HG03432 (cell line): Measurements from ENCODE around the gene HLA-DOB.

Source experiments
- ATAC-seq: cut with Tn5 transposase; IDR thresholded peaks from one replicate; pipeline ENCODE4 v1.9.1; 2021; ENCODE audit warnings: mild to moderate bottlenecking, moderate library complexity; ENCODE audit not compliant: unreplicated experiment

HLA-DOB gene

DNA sequence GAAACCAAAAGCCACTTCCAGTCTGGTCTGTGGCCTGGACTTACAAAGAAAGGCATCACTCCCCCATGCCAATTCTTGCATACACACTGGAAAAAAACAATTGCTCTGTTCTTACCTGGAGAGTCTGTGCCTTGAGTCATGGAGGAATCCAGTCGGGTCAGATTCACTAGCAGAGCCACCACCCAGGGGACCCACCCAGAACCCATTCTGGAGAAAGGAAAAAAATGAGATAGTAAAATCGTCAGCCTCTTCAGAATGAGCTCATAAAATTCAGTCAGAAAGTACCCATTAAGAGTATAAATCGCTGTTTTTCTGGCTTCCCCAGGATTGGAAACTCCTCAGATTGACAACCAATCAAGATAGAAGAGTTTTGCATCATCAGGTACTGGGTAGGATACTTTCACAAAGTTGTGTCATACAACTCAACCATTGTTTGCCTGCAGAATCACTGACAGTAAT lies at the start of gene HLA-DOB:
Gene HLA-DOB (minus strand): TSS at position 257 of the 459 bp plus-strand sequence. CDS start 51 bp downstream, at position 206.
- peak; percentile 60 for ATAC-seq

DNA sequence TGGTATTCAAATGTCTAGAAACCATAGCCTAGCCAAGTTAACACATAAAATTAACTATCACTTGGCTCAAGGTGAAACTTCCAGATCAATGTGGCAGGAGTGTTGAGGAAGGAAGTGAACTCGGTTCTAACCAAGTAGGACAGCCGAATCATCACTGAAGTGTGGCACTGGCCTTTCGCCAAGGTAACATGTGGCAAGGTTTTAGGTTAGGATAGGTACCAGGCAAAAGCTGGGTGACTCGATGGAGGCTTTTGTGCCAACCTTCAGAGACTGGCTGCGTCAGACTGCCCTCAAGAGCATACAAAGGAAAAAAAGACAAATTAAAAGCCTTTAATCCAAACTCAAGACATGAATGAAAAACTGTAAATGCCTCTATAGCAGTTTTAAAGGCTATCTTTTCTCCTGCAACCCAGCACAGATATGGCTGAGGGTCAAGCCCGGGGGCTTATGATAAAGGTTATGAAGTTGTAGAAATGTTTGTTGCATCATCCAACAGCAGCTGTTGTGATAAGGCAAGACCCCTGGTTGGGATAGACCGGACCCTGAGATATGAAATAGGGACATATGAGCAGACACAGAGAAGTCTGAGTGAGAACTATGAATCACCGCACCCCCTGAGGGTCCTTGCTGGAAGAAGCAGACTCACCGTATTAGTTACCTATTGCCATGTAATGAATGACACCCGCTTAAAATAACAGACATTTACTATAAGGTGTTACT lies 49.1 kb upstream of the HLA-DOB start:
- no peak for ATAC-seq

DNA sequence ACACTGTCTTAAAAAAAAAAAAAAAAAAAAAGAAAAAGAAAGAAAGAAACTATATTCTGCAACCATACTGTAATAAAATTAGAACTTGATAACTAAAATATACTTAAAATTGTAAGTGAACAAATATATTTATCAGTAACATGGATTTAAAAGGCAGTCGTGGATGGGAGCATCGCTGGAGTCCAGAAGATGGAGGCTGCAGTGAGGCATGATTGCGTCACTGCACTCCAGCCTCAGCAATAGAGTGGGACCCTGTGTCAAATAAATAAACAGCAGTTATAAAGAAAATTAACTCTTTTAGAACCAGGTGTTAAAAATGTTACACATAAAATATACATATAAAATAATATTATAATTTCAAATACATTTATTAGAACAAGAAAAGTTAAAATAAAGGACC lies 45.9 kb upstream of the HLA-DOB start:
- ATAC-seq, result no peak

DNA sequence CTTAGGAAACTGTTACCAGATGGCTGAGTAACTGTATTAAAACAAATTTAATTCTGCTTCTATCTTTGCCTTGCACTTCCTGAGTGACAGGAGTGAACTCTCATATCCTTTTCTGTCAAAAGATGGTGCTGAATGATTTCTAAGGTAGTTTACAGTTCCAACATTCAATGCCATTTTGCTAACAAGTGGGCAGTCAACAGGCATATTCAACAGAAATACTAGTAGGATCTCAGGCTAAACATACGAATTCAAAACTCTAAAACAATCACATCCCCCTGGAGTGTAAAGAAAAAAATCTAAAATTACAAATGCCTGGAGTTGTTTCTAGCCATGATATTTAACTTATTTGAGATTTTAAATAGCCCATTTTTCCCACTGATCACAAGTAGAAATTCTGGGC lies 43.9 kb upstream of the HLA-DOB start:
- no peak for ATAC-seq

DNA sequence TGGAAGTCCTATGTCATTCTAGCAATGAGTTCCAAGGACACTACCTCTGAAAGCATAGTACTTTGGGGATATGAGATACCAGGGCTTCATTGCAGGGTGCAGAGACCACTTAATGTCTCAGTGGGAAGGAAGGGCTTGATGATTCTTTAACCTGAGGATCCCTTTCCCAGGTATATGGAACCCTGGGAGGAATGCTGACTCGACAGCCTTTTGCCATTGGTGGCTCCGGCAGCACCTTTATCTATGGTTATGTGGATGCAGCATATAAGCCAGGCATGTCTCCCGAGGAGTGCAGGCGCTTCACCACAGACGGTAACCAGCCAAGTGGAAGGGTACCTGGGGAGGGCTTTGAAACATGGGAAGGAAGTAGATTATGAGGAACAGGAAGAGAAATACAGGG lies 41.4 kb upstream of the HLA-DOB start:
- no peak for ATAC-seq

DNA sequence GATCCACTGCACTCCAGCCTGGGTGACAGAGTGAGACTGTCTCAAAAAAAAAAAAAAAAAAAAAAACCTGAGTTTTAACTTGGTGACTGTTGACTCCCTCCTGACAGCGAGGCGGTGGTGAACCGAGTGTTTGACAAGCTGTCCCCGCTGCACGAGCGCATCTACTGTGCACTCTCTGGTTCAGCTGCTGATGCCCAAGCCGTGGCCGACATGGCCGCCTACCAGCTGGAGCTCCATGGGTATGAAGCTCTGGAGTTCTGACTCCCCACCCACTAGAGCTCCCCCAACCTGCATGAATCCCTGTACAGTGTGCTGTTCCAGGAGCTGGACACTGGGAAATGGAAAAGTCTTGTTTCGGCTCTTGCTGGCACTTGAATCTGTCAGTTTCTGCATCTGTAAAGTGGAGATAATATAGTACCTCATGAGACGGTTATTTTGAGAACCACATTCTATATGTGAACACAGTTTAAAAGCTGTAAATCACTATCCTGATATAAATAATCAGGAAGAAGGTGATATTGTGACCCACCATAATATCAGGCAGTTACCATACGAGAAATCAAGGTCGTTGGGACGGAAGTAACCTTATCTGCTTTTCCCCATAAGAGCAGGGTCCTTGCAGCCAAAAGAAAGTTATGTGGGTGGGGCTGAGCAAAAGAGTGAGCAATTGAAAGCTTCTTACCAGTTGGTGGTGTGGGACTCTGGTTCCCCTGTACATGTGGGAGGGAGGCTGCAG lies 40.5 kb upstream of the HLA-DOB start:
- no peak for ATAC-seq

DNA sequence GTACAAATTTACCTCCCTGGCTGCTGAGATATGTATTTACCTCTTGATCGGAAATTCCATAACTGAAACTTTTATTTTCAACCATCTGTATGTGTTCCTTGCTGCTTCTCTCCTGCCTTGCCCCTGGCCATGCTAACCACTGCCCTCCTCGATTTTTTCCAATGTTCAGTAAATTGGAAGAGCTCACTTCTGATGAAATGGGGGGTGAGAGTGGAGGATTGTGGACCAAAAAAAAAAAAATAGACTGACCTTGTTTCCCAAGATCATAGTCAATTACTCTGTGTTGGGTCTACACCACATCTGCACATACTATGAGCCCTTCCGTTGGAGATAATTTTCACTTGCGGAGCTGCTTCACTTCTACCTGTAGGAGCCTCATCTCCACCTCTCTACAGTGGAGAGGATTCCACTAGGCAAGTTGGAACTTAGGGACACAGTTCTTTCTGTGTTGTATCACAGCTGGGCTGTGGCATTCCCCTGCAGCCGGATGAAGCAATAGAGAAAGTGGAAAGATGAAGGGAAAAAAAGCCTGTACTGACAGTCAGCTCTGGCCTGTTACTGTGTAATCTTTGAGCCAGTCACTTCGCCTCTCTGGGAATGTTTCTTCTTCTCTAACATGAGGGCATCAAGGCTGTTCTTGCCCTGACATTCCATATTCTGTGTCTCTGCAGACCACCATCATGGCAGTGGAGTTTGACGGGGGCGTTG lies 38.8 kb upstream of the HLA-DOB start:
- no peak for ATAC-seq

DNA sequence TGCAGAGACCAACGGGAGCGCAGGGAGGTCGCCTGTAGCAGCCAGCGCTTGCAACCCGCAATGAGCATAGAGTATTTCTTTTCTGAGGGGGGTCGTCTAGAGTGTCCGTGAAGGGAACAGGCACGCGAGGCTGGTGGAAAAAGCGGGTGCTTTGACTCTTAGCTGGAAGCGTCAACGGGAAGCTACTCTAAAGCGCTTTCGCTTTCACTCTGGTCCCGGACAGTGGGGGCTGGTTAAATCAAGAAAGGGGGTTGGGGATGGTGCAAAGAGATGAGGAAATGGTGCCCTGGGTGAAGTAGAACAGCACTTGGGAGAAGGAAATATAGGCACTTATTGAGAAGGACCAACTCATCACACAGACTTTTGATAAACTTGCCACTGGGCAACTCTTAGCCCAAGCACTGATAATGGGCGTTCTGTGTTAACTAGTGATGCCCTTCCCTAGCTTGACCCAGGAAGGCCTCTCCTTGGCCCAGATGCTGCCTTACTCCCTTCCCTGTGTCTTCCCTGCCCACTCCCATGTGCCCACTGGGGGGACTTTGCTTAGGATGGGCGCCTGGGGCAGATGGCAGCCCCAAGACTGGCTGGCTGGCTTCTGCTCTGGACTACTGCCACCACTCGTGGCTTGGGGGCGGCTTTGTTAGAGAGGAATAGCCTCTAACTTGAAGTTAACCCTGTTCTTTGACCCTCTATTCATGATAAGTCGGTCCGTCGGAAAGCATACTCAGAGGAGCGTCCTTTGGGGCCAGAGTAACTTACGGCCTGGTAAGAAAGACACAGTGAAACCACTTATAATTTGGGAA lies 37.8 kb upstream of the HLA-DOB start:
- ATAC-seq, result peak; percentile 21

DNA sequence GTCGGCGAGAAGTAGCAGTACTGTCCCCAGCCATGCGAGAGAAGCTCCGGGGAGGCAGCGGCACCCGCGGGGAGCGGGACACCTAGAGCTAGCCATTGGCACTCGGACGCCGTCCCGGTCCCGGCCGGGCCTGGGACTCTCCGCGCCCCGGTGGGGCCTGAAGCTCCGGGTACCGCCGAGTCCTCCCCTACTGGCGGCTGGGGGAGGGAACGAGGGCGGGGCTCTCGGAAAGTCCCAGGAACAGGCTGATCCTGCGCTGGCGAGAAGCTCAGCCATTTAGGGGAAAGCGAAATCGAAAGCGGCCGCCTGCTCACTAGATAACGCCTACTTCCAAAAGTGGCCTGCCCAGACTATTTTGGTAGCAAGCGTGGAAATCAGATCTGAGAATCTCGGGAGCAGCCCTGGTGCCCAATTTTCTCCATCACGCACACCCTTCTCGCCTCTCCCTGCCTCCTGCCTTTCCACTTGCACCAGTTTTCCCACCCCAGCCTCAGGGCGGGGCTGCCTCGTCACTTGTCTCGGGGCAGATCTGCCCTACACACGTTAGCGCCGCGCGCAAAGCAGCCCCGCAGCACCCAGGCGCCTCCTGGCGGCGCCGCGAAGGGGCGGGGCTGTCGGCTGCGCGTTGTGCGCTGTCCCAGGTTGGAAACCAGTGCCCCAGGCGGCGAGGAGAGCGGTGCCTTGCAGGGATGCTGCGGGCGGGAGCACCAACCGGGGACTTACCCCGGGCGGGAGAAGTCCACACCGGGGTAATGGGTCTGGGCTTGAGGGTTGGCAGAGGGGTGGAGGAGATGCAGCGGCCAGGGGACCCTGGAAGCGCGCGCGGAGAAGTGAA lies 37.0 kb upstream of the HLA-DOB start, which contains the start of the genes PSMB9 and TAP1:
Gene PSMB9 (plus strand): TSS at position 652 of the 835 bp plus-strand sequence. CDS start 38 bp downstream, at position 690.
Gene TAP1 (minus strand): TSS at position 164 of the 835 bp plus-strand sequence. CDS start 68 bp downstream, at position 96.
- ATAC-seq, result peak; percentile 83

DNA sequence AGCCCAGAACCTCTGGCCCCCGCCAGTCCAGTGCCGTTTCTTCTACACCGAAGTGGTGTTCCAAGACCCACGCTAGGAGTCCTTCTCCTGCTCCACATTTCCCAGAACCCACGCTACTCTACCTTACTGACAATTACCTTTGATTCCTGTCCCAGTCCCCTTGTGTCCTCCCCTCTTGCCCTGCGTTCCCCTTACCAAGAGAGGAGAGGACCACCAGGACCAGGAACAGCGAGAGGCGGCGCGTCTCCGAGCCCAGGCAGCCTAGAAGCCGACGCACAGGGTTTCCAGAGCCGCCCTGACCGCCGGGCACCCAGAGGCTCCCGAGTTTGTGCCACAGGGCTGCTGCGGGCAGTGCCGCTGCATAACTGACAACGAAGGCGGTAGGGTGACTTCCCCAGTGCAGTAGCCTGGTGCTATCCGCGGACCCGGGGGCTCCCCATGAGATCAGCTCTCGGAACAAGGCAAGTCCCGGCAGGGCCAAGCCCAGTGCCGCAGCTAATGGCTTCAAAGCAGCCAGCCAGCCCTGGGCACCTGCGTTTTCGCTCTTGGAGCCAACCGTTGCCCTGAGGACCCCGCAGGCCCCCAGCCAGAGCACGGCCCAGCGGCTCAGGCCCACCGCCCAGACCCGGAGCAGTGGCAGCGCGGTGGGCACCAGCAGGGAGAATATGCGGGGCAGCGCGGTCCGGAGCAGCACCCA lies 36.2 kb upstream of the HLA-DOB start:
- ATAC-seq, result peak; percentile 29

DNA sequence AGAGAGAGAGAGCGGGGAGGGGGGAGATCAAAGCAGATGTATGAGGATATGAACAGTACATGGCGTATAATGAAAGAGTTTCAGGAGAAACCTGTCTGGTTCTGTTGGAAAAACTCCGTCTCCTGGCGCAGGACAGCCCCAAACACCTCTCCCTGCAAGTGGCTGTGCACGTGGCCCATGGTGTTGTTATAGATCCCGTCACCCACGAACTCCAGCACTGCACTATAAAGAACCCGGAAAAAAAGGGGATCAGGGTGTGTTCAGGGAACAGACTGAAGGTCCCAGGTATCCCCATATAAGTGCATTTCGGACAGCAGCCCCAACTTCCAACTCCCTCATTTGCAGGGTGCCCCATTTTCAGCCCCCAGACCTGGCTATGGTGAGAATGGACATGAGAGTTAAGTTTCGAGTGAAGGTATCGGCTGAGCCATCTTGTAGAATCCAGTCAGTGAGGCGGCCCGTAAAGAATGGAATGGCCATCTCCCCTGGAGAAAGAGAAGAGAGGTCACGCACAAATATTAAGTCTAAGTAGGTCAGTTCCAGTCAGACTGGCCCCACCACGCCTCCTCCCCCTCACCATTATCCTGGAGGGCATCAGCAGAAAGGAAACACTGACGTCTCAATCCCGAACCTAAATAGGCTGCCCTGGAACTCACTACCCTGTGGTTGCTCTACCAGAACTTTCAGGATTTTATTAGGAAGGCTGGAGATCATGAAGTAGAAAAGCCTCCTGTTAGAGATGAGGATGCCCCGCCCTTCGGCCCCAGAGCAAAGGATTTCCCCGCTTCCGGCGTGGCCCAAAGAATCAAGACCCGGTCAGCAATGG lies 35.4 kb upstream of the HLA-DOB start:
- no peak for ATAC-seq

DNA sequence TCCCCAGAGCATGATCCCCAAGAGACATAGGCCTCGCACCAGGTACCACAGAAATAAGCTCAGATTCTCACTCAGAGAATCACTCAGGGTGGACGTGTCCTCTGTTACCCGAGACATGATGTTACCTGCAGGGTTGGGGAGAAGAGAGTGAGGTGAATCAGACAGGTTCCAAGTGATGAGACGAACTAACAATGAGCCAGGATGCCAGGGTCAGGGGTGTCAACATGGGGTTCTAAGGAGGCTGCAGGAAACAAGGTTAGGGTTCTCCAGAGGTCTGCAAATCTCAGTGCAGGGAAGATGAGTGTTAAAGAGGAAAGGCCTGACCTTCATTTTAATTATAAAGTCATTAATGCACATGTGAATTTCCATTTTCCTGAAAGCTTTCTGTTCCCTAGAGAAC lies 34.2 kb upstream of the HLA-DOB start:
- ATAC-seq, result no peak

DNA sequence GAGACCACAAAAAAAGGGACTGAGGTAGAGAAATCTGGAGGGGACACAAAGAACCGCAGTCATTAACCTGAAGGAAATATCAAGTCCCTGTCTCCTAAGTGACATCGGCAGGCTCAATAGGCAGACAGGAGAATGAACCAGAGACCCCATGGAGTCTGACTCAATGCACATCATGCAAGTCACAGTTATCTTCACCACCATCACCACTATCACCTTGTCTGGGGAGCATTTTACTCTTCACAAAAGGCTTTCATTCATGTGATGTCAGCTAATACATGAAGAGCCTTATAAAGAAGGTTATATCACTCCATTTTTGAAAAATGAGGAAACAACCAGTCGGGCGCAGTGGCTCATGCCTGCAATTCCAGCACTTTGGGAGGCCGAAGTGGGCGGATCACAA lies 32.3 kb upstream of the HLA-DOB start:
- no peak for ATAC-seq

DNA sequence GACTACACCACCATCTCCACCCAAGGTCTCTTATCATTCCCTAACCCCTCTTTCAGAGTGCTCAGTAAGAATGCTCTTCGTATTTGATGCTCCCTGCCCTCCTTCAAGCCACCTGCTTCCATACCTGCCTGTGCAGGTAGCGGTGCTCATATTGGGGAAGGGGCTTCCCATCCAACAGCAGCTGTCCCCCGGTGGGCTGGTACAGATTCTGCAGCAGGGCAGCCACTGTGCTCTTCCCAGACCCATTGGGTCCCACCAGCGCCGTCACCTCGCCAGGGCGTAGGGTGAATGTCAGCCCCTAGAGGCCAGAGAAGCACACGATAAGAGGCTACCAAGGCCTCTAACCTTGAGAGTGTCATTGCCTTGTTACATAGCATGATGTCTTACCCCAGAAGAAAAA lies 31.0 kb upstream of the HLA-DOB start:
- ATAC-seq, result no peak

DNA sequence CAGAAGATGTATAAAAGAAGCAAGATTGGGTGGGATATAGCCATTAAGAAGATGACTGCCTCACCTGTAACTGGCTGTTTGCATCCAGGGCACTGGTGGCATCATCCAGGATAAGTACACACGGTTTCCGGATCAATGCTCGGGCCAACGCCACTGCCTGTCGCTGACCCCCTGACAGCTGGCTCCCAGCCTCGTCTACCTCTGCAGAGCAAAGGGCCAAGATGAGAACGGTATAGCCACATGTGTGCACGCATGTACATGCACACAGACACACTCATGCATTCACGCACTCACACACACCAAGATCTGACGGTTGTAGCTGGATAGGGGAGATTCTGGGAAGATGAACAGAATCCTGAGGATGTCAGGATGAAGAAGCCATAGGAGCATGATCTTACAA lies 30.2 kb upstream of the HLA-DOB start:
- ATAC-seq, result no peak

DNA sequence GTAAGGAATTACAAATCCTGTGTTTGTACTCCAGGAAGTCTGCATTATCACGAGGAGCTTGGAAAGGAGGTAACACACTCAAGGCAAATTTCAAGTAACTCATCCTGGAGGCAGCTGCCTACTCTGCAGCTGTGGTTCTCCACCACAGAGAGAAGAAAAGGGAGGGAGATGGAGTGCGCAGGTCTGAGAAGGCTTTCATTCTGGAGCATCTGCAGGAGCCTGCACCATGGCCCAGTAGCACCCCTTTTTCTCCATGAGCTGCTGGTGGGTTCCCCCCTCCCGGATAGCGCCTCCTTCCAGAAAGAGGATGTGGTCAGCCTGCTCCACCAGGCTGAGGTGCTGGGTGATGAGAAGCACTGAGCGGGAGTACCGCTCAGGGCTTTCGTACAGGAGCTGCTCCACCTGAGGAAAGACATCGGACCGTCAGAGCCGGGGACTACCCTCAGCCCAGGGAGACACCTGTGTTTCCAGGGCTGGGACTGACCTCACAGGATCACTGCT lies 28.6 kb upstream of the HLA-DOB start:
- ATAC-seq, result no peak

DNA sequence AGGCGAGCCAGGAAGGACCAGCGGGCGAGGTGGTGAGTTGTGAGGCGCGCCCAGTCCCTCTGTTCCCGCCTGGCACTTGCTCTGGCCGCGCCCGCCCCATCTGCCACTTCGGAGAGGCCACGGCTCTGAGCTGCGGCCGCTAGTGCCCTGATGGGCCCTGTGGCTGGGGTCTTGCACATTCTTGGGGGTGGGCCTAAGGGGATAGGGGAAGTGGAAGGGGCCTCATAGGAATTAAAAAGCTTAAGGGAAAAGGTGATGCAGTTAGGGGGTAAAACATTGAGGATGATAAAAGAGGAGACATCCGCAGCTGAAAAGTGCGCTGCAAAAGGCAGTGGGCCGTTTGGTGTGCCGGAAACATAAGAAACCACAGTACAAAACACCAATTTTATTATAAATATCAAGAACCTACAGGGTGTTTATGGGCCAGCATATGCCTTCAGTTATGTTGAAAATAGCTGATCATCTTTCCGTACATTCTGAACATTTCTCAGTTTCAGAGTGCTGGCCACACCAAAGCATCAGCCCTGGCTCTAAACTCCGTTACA lies 28.1 kb upstream of the HLA-DOB start:
- no peak for ATAC-seq
